HK-2 (cell line): ENCODE results near the gene PASD1.

Experiments
- DNase-seq: peaks from one replicate; pipeline ENCODE4 v3.0.0-alpha.2; 2018; ENCODE audit not compliant: unreplicated experiment

The PASD1 gene

DNA sequence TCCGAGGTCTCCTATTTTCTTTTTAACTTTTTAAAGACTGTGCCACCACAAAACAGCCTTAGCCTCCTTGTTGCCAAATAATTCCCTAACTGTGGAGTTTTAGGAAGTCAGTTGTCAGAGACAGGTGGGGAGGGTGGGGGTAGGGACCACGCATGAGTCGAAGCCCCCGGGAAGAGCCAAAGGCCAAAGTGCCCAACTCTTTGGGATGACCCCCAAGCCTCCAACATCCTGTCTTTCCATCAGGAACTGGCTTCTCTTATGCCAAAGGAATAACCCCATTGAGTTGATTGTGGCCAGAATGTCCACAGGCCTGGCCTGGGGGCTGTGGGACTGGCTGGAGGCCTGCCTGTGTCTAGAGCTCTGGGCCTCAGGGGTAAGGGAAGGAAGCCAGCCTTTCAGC lies 137.6 kb downstream of the PASD1 start:
- no peak for DNase-seq

GRCh38 chrX:151701531-151701930 lies 138.1 kb downstream of the PASD1 start:
- DNase-seq, result no peak

- no peak for DNase-seq
Measured at GRCh38 chrX:151702026-151702714, 138.7 kb downstream of the PASD1 start.

DNA sequence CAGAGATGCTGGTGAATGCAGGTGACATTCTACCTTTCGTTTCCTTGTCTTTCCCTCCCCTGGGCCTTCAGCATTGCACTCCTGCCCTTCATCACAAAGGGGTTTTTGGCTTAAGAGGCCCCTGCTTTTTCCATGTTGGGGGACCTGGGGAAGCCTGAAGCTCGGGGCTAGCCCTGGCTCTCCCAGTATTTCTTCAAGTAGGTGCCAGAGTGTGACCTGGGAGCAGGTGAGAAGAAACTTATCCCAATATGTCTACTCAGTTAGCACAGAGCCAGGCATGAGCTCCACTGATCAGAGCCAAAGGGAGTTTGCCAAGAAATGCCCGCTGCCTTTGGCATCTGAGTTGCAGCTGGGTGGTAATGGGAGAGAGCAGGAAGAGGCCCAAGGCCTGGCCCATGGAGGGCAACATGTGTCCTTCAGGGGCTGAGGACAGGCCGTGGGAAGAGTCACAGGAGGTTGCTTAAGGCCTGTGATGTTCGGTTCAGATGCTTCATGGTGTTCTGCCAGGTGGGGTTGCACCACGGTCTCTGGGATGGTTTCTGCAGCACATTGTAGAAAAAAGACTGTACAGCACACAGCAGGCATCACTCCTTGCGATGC lies 139.4 kb downstream of the PASD1 start:
- no peak for DNase-seq

DNA sequence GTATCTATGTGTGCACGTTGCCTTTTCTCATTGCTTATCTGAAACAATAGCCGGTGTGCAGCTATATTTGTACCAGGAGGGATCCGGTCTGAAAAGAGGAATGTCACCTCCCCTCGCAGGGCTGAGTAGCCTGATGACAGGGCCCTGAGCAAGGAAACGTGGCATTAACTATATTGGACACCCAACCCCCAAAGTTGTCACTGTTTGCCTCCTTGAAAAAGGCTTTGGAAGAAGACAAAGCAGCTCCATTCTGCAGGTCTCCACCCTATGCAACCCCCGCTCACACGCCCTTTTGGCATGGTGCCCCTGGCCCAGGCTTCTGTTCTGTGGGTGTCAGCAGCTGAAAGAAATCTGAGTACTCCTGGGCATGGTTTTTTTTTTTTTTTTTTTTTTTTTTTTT lies 140.0 kb downstream of the PASD1 start:
- DNase-seq, result no peak

- no peak for DNase-seq
Measured at GRCh38 chrX:151704041-151704663, 140.7 kb downstream of the PASD1 start.

DNA sequence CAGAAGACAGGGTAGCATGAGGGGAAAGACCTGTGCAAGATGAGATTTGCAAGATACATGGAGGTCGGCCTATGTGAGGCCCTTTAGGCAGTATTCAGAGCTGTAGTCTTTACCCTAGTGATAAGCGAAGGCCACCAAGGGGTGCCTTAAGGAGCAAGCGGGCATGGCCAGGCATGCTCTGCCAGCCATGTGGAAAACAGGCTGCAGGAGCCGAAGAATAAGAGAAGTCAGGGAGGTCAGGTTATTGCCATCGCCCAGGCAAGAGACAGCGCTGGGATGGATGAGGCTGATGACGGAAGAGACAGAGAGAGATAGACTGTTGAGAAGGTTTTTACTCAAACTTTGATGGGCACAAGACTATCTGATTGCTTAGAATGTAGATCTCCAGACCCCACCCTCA lies 145.3 kb downstream of the PASD1 start:
- no peak for DNase-seq

- no peak for DNase-seq
Measured at GRCh38 chrX:151710457-151710856, 147.0 kb downstream of the PASD1 start.

DNA sequence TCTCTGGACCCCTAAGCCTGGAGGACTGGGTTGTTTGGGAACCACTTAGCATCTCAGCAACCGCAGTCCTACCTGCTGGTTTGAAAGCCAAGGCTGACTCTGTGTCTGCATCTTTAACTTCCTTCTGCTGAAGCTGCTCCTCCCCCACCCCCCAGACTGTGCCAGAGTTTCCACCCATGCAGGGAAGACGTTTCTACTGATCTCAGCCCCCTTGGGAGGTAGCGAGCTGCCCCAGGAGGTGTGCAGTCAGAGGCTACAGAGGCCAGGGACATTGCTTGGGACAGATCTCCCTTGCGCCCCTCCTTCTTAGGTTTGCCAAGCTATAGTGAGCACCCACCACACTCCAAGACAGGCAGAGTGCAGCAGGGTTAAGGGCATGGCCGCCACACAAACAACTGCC lies 147.7 kb downstream of the PASD1 start:
- no peak for DNase-seq

- no peak for DNase-seq
Measured at GRCh38 chrX:151711787-151712186, 148.3 kb downstream of the PASD1 start.

DNA sequence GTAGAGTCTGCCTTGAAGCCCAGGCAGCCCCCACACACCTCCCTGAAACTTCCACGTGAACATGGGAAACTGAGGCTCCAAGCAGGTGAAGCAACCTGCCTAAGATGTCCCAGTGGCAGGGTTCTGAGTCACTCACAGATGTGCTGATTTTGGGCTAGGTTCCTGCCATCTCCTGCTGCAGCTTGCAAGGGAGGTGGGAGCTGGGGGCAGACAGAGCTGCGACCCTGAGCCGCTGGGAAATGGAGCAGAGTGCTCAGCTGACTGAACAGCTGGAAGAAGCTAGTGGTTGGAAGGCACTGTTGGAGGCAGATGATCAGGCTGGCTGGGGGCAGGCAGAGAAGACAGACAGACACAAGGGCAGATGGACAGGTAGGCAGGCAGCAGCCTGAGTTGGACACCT lies 148.8 kb downstream of the PASD1 start:
- no peak for DNase-seq

GRCh38 chrX:151713849-151714248 lies 150.4 kb downstream of the PASD1 start:
- peak; percentile 13 for DNase-seq

GRCh38 chrX:151714362-151714761 lies 150.9 kb downstream of the PASD1 start:
- no peak for DNase-seq

GRCh38 chrX:151715752-151716151 lies 152.3 kb downstream of the PASD1 start, which contains the start of gene FATE1:
Gene FATE1 (plus strand): TSS chrX:151716035. CDS start chrX:151716120, 85 bp downstream.
- no peak for DNase-seq

- DNase-seq, result no peak
Measured at GRCh38 chrX:151722241-151722846, 158.9 kb downstream of the PASD1 start.

GRCh38 chrX:151723156-151723760 lies 159.8 kb downstream of the PASD1 start:
- no peak for DNase-seq

- no peak for DNase-seq
Measured at GRCh38 chrX:151724563-151725337, 161.3 kb downstream of the PASD1 start.

- DNase-seq, result no peak
Measured at GRCh38 chrX:151725338-151725614, 161.8 kb downstream of the PASD1 start.
